WERI-Rb-1 (cell line): ENCODE results near the gene METTL5.

Experiments
- DNase-seq: peaks from one replicate; pipeline ENCODE4 v3.0.0-alpha.2; 2020
- H3K27ac ChIP-seq: fragments of 250-450 bp; sonication (Bioruptor Pico); 2 replicates; pipeline ENCODE4 v1.5.1; 2020; ENCODE audit warnings: mild to moderate bottlenecking, moderate library complexity
- H3K27me3 ChIP-seq: fragments of 250-450 bp; sonication (Bioruptor Pico); 2 replicates; pipeline ENCODE4 v1.5.1; 2021; ENCODE audit warnings: mild to moderate bottlenecking, low read depth, moderate library complexity; ENCODE audit not compliant: insufficient read depth, severe bottlenecking
- H3K36me3 ChIP-seq: fragments of 250-450 bp; sonication (Bioruptor Pico); 2 replicates; pipeline ENCODE4 v1.5.1; 2020; ENCODE audit warnings: mild to moderate bottlenecking, moderate library complexity
- H3K4me3 ChIP-seq: 2 replicates; pipeline ENCODE4 v1.5.1; 2011; ENCODE audit warnings: low read depth, mild to moderate bottlenecking, control low read depth, low read length
- H3K9me3 ChIP-seq: fragments of 250-450 bp; sonication (Bioruptor Pico); 2 replicates; pipeline ENCODE4 v1.5.1; 2021; ENCODE audit warnings: mild to moderate bottlenecking, moderate library complexity; ENCODE audit not compliant: severe bottlenecking
- TF ChIP-seq, protein P1 (sequence below): IDR thresholded peaks from 2 replicates; pipeline ENCODE4 v1.5.1; 2011; ENCODE audit warnings: low read depth, mild to moderate bottlenecking, control low read depth, inconsistent platforms, low read length

The METTL5 gene

DNA sequence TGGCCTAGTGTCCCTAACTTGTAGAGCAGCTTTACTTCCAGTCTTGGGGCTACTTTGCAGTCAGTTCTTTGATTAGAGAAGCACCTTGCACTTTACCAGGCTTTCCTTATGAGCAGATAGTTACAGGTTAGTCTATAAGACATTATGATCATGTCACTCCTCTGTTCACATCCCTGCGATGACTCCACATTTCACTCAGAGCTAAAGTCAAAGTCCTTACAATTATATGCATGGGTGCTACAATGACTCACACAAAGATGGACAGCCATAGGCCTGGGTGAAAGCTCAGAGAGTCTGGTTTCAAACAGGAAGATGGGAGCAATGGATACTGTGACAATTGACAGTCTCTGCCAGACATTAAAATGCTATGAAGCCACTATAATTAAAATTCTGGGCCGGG, 53.1 kb downstream of the METTL5 start:
- DNase-seq, result no peak
- no peak overlapping the region for H3K4me3 ChIP-seq
- H3K9me3 ChIP-seq, result no peaks in the 10 kb centered on the region
- TF ChIP-seq, protein P1, sequence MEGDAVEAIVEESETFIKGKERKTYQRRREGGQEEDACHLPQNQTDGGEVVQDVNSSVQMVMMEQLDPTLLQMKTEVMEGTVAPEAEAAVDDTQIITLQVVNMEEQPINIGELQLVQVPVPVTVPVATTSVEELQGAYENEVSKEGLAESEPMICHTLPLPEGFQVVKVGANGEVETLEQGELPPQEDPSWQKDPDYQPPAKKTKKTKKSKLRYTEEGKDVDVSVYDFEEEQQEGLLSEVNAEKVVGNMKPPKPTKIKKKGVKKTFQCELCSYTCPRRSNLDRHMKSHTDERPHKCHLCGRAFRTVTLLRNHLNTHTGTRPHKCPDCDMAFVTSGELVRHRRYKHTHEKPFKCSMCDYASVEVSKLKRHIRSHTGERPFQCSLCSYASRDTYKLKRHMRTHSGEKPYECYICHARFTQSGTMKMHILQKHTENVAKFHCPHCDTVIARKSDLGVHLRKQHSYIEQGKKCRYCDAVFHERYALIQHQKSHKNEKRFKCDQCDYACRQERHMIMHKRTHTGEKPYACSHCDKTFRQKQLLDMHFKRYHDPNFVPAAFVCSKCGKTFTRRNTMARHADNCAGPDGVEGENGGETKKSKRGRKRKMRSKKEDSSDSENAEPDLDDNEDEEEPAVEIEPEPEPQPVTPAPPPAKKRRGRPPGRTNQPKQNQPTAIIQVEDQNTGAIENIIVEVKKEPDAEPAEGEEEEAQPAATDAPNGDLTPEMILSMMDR, result no peak
- no peak overlapping the region for H3K27ac ChIP-seq
- no peaks in the 10 kb centered on the region for H3K27me3 ChIP-seq
- no peaks in the 10 kb centered on the region; the same call in 1 of the 2 replicates for H3K36me3 ChIP-seq

DNA sequence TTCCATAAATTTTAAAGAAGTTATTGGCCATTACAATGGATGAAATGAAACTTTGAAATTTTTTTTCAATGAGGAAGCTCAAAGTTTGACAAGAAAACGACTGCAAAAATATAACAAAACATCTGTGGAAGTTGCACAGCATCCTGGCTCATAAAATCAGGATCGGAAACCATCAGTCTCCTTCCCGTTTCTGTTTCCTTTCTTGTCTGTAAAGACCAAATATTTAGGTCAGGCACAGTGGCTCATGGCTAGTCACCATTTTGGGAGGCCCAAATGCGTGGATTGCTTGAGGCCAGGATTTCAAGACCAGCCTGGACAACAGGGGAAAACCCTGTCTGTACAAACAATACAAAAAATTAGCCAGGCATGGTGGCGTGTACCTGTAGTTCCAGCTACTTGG, 53.7 kb downstream of the METTL5 start:
- no peak overlapping the region for H3K27ac ChIP-seq
- H3K36me3 ChIP-seq, result no peaks in the 10 kb centered on the region; the same call in 1 of the 2 replicates
- H3K9me3 ChIP-seq, result no peaks in the 10 kb centered on the region
- DNase-seq, result no peak
- TF ChIP-seq, protein P1, result no peak
- H3K4me3 ChIP-seq, result no peak overlapping the region
- H3K27me3 ChIP-seq, result no peaks in the 10 kb centered on the region

DNA sequence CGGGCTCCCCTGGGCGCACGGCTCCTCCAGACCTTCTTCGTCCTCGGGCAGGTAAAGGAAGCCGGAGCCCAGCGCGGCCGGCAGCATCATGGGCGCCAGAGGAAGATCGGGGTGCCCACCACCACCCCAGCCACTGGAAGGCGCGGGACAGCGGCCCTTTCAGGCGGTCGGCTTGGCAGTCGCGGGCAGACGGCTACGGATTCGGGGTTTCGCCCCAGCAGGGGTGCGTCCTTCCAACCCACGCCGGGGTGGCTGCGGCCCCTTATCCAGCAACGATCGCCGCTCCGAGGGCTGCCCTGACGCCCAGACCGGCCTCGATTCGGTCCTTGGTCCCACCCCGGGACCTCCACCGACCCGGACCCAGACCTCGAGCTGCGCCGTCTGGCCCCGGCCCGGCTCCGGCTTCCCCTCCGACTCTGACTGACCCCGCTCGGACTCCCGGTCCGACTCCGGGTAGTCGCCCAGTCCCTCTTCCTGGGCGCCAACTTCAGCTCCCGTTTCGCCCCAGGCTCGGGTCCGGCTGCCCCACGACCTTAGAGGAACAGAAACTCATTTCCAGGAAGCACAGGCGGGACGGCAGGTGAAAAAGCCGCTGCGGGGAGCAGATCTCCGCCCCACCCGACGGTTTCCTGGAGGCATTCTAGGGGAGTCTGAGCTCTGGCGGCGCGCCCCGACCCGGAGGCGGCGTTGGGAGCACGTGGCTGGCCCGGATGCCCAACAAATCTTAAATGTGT, 56.3 kb downstream of the METTL5 start:
- H3K4me3 ChIP-seq, result no peak overlapping the region

DNA sequence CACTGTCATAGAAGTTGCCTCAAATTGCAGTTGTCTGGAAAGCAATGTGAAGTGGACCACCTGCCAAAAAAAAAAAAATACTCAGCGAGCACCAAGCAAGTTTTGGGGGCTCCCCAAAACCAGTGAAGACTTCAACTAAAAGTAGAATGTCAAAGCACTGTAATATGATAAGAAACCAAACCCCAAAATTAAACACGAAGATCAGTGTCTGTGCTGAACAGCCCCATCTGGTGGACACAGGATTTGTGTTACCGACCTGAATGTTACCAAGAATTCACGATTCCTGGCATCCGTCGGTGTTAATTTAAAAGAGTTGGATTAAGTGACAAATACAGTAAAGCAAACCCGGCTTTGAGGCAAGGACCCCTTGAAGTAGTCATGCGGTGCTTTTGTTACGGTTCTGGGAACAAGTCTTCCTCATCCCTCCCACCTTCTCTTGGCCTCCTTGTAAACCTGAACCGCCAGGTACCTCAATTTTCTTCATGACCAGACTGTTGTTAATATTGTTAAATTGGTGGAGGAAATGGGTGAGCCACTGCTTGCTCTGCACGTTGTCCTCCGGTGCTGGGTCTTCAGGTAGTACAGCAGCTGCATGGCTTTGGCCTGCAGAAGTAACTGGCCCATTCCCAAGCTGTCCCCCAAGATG, 57.3 kb downstream of the METTL5 start:
- TF ChIP-seq, protein P1, result peak; percentile 60
- Histone ChIP-seq H3K27ac (no peak overlapping the region), H3K4me3 (no peak overlapping the region), H3K36me3 (peaks cover 4% of the 10 kb centered on the region; the same call in 1 of the 2 replicates), H3K27me3 (no peaks in the 10 kb centered on the region), H3K9me3 (no peaks in the 10 kb centered on the region)
- peak; percentile 30 for DNase-seq

More for the DNA sequence above, 56.3 kb downstream of the METTL5 start:
- Histone ChIP-seq H3K36me3 (no peaks in the 10 kb centered on the region; the same call in 1 of the 2 replicates), H3K27ac (no peak overlapping the region), H3K27me3 (no peaks in the 10 kb centered on the region), H3K9me3 (no peaks in the 10 kb centered on the region)
- TF ChIP-seq, protein P1, result no peak
- no peak for DNase-seq

DNA sequence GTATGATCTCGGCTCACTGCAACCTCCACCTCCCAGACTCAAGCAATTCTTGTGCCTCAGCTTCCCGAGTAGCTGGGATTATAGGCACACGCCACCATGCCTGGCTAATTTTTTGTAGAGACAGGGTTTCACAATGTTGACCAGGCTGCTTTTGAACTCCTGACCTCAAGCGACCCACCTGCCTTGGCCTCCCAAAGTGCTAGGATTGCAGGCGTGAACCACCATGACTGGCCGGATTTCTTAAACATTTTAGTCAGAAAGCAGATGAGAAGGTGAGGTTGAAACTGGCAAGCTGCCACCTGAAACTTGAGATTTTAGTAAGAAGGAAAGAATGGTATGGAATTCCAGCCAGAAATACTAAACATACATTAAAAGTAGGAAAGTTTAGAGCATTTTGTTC, 59.2 kb downstream of the METTL5 start:
- no peak for DNase-seq
- TF ChIP-seq, protein P1, result no peak
- Histone ChIP-seq H3K27ac (no peak overlapping the region), H3K9me3 (no peaks in the 10 kb centered on the region), H3K4me3 (no peak overlapping the region), H3K36me3 (peaks cover 4% of the 10 kb centered on the region; the same call in 1 of the 2 replicates), H3K27me3 (no peaks in the 10 kb centered on the region)

DNA sequence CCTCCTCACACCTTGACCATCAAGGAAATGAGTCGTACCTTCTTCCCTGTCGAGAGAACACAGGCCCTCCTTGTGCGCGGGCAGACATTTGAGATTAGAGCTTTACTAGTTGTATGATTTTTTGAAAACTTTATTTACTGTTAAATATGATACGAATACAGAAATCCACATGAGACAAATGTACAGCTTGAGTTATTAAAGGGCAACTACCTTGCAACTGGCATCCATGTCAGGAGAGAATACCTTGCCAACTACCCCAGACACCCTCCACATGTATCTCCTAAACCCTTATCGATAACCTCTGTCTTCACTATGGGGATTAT, 62.8 kb downstream of the METTL5 start:
- H3K36me3 ChIP-seq, result peaks cover 4% of the 10 kb centered on the region
- no peak for DNase-seq
- TF ChIP-seq, protein P1, result no peak
- no peaks in the 10 kb centered on the region for H3K27me3 ChIP-seq
- H3K4me3 ChIP-seq, result no peak overlapping the region
- H3K9me3 ChIP-seq, result no peaks in the 10 kb centered on the region
- H3K27ac ChIP-seq, result no peak overlapping the region
